OCI-LY1 (cell line): ENCODE measurements around the gene ZNF521.

ENCODE experiments used
- EZH2 ChIP-seq: fragments of 200-600 bp; sonication (generic), shearing (Covaris generic); IDR thresholded peaks from 2 replicates; pipeline ENCODE4 v1.8.0; 2017; ENCODE audit warnings: borderline replicate concordance, mixed run types, mild to moderate bottlenecking, antibody characterized with exemption, low read length, moderate library complexity, mixed read lengths
- TF ChIP-seq, protein P1 (sequence below): fragments of 200-600 bp; sonication (generic), shearing (Covaris generic); IDR thresholded peaks from 2 replicates; pipeline ENCODE4 v1.5.1; 2017; ENCODE audit warnings: mild to moderate bottlenecking, antibody characterized with exemption, low read length, moderate library complexity, mixed read lengths

- TF ChIP-seq, protein P1, sequence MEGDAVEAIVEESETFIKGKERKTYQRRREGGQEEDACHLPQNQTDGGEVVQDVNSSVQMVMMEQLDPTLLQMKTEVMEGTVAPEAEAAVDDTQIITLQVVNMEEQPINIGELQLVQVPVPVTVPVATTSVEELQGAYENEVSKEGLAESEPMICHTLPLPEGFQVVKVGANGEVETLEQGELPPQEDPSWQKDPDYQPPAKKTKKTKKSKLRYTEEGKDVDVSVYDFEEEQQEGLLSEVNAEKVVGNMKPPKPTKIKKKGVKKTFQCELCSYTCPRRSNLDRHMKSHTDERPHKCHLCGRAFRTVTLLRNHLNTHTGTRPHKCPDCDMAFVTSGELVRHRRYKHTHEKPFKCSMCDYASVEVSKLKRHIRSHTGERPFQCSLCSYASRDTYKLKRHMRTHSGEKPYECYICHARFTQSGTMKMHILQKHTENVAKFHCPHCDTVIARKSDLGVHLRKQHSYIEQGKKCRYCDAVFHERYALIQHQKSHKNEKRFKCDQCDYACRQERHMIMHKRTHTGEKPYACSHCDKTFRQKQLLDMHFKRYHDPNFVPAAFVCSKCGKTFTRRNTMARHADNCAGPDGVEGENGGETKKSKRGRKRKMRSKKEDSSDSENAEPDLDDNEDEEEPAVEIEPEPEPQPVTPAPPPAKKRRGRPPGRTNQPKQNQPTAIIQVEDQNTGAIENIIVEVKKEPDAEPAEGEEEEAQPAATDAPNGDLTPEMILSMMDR, result no peak
- no peak for TF ChIP-seq EZH2
These were observed 101.5 kb downstream of the ZNF521 start for GRCh38 chr18:25250474-25250851.
